ENCODE data around the gene RBSN. TPM values are rescaled to one million over a fixed set of nuclear protein-coding genes. Genes with fewer than 3 reads are reported as not detected.

RBSN gene
- total and polyA plus RNA-seq, 2 of the 4 experiments (the other 2 are of a cell fraction): 8.7 to 33.7 TPM

DNA sequence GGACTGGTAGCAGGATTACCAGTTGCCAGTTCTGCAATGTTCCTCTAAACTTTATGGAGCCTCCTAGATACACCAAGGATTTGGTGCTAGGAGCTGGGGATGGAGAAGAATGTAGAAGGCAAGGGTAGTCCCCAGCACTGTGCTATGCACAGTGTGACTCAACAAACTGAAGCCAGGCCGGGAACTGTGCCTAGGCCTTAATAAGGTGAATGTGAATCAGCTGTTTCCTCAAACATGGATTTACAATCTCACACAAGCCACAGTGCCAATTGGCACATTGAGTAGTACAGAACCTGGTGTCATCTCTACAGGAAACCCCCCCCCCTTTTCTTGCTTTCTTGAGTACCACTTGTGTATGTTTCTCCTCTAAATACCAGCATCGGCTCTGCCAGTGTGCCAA lies 66.3 kb downstream of the RBSN start:
- no peak overlapping the region for H3K4ac ChIP-seq (ENCODE audit: low read depth, low read length)
- no peak overlapping the region for H3K4me2 ChIP-seq (ENCODE audit: low read depth, low read length)
- no CpG with 5 or more reads among the region's 2 CpGs for WGBS, 2 experiments (ENCODE audit: extremely low coverage in 2 of 2, insufficient read length in 1 of 2)
- H3K14ac ChIP-seq (replicated peaks; ENCODE audit: low read depth, low read length): no peak overlapping the region
- H3K9me3 ChIP-seq (ENCODE audit: control insufficient read depth, insufficient read depth, low read length): no peaks in the 10 kb centered on the region
- in situ Hi-C loops (cut with MboI; ENCODE audit: low sequenced_read_pairs): loop anchor here (25.0 kb wide), 1 partner anchor 370 kb away; the partner anchor contains the start of gene CCDC174
- peaks cover 3% of the 10 kb centered on the region for H4K20me1 ChIP-seq (ENCODE audit: insufficient read depth, low read length)
- H3K18ac ChIP-seq (ENCODE audit: low read depth, low read length): no peak overlapping the region
- H2AK9ac ChIP-seq (replicated peaks; ENCODE audit: low read depth, low read length, poor library complexity): no peak overlapping the region
- no peak overlapping the region for H4K8ac ChIP-seq (ENCODE audit: low read depth in 2 of 2, low read length in 2 of 2)
- H2BK120ac ChIP-seq (ENCODE audit: low read depth, low read length): no peak overlapping the region
- POLR2A ChIA-PET (ENCODE audit: unreplicated experiment): no interaction called here
- H3K9ac ChIP-seq (ENCODE audit: low read depth, low read length): no peak overlapping the region
- H3K36me3 ChIP-seq (ENCODE audit: control insufficient read depth, insufficient read depth, low read length): peaks cover 59% of the 10 kb centered on the region
- no peak overlapping the region for H3K27ac ChIP-seq (ENCODE audit: insufficient read depth, low read length)
- CTCF ChIA-PET: interaction anchor here (1.4 kb wide), 1 partner anchor 19 kb away, joined by 4 read pairs; no protein-coding TSS in a partner anchor
- no peaks in the 10 kb centered on the region for H3K27me3 ChIP-seq (ENCODE audit: control insufficient read depth, insufficient read depth, low read length)
- BruUV-seq (replicated peaks): no TSS peak
- no peak overlapping the region for H2AK5ac ChIP-seq (ENCODE audit: low read depth, low read length)
- H2BK20ac ChIP-seq (ENCODE audit: low read depth, low read length): no peak overlapping the region
- peaks cover 2 to 4% of the 10 kb centered on the region in 2 experiments; a peak in 3 of 4 replicates for H3K79me1 ChIP-seq (ENCODE audit: low read depth in 1 of 2, low read length in 2 of 2)
- no peak overlapping the region for H2AFZ ChIP-seq (replicated peaks; ENCODE audit: low read length, poor library complexity)
- intact Hi-C loops (cut with micrococcal nuclease): no loop called here
- H4K91ac ChIP-seq (ENCODE audit: insufficient read depth, low read depth, low read length): no peak overlapping the region
- DNase-seq: no peak
- H2BK15ac ChIP-seq (ENCODE audit: low read depth, low read length): no peak overlapping the region
- H3K56ac ChIP-seq (ENCODE audit: extremely low read depth, insufficient read depth, low read length): no peak overlapping the region
- H4K5ac ChIP-seq (ENCODE audit: low read depth, low read length): no peak overlapping the region
- no peaks in the 10 kb centered on the region for H3K4me1 ChIP-seq (ENCODE audit: control insufficient read depth, insufficient read depth, low read length)
- H3K23ac ChIP-seq (ENCODE audit: low read depth, low read length): no peak overlapping the region
- no peak overlapping the region for H2BK5ac ChIP-seq (ENCODE audit: low read depth, low read length, poor library complexity, severe bottlenecking)
- no peak for ATAC-seq (ENCODE audit: low read depth)
- H3K4me3 ChIP-seq (ENCODE audit: insufficient read depth, low read depth, low read length): no peak overlapping the region
- TF ChIP-seq MXI1 (IDR thresholded peaks at IDR 0.05; ENCODE audit: borderline replicate concordance, low read depth, low read length) (no peak), RFX5 (IDR thresholded peaks at IDR 0.05; ENCODE audit: low read depth, low read length) (no peak), SMC3 (IDR thresholded peaks at IDR 0.05; ENCODE audit: low read depth, low read length) (no peak)
- dilution Hi-C loops (cut with HindIII; ENCODE audit: low sequenced_read_pairs, unreplicated experiment): no loop called here
- peaks cover 3% of the 10 kb centered on the region; the same call in 1 of the 2 replicates for H3K9me1 ChIP-seq (ENCODE audit: insufficient read depth, low read length)

Measured in IMR-90 (cell line).